ENCODE results near the gene CFL2. TPM values are rescaled to one million over a fixed set of nuclear protein-coding genes. Genes with fewer than 3 reads are reported as not detected.

The CFL2 gene
- polyA plus RNA-seq, 1 of the 3 experiments (the other 2 are of a cell fraction): 48.1 TPM

- TF ChIP-seq EP300 (IDR thresholded peaks at IDR 0.05; ENCODE audit: borderline replicate concordance in 1 of 2, low read depth in 1 of 2, low read length in 1 of 2): 0 out of 4 replicates have a peak, but pooled peaks of 1 of the 2 experiments have one; percentile 35
- no peak for TF ChIP-seq NRF1 (IDR thresholded peaks at IDR 0.05; ENCODE audit: low read depth, low read length)
- no peak for TF ChIP-seq FOXM1 (IDR thresholded peaks at IDR 0.05; ENCODE audit: low read depth)
- no peak for TF ChIP-seq GABPA (IDR thresholded peaks at IDR 0.05; ENCODE audit: low read depth)
- no peak for TF ChIP-seq JUND (IDR thresholded peaks at IDR 0.05)
- no peak; the same call in 1 of the 2 replicates for TF ChIP-seq MEF2A (IDR thresholded peaks at IDR 0.05; ENCODE audit: borderline replicate concordance, low read depth)
- TF ChIP-seq USF2 (IDR thresholded peaks at IDR 0.05; ENCODE audit: borderline replicate concordance, low read depth, low read length): peak; percentile 72
- no peak for TF ChIP-seq PBX3 (IDR thresholded peaks at IDR 0.05)
- TF ChIP-seq RAD21 (IDR thresholded peaks at IDR 0.05; ENCODE audit: low read length): no peak
- TF ChIP-seq EZH2phosphoT487 (IDR thresholded peaks at IDR 0.05; ENCODE audit: borderline replicate concordance, low read depth): no peak
- peak; percentile 69; the same call in 1 of the 2 replicates for TF ChIP-seq RXRA (IDR thresholded peaks at IDR 0.05; ENCODE audit: borderline replicate concordance, low read depth)
Observed at GRCh38 chr14:34714320-34715126, at the start of gene CFL2 (continued).

GRCh38 chr14:34755215-34755614, 40.8 kb upstream of the CFL2 start:
- Histone ChIP-seq H3K9ac (no peak overlapping the region), H3K9me2 (no peaks in the 10 kb centered on the region), H2AFZ (ENCODE audit: low read depth) (no peak overlapping the region), H4K20me1 (ENCODE audit: insufficient read depth) (no peaks in the 10 kb centered on the region), H3K27me3 (ENCODE audit: insufficient read depth) (no peaks in the 10 kb centered on the region), H3K27ac (ENCODE audit: low read depth in 2 of 2, low read length in 1 of 2) (no peak overlapping the region), H3K36me3 (replicated peaks in 1 of 2; ENCODE audit: control insufficient read depth in 1 of 2, insufficient read depth in 2 of 2, low read length in 1 of 2) (peaks cover 19 to 39% of the 10 kb centered on the region in 2 experiments), H3K4me1 (ENCODE audit: control insufficient read depth in 1 of 2, insufficient read depth in 2 of 2, low read depth in 1 of 2, low read length in 1 of 2) (no peaks in the 10 kb centered on the region), H3K9me3 (no peaks in the 10 kb centered on the region), H3K4me3 (ENCODE audit: low read depth in 2 of 2, low read length in 1 of 2) (no peak overlapping the region), H3K79me2 (ENCODE audit: insufficient read depth) (no peaks in the 10 kb centered on the region), H3K4me2 (no peak overlapping the region), H3F3A (replicated peaks; ENCODE audit: insufficient read depth) (peaks cover 15% of the 10 kb centered on the region)
- no peak for DNase-seq
- TF ChIP-seq USF1 (IDR thresholded peaks at IDR 0.05; ENCODE audit: borderline replicate concordance, low read depth) (no peak), GATA2 (CRISPR knock-in tag; IDR thresholded peaks at IDR 0.05) (no peak), PBX3 (IDR thresholded peaks at IDR 0.05) (no peak), ELF1 (IDR thresholded peaks at IDR 0.05) (no peak), YY1 (IDR thresholded peaks at IDR 0.05; ENCODE audit: low read depth) (no peak), RCOR1 (IDR thresholded peaks at IDR 0.05; ENCODE audit: low read length) (no peak), REST (IDR thresholded peaks at IDR 0.05; ENCODE audit: low read depth, low read length) (no peak), SIN3A (IDR thresholded peaks at IDR 0.05; ENCODE audit: borderline replicate concordance, low read depth, low read length) (no peak), RXRA (IDR thresholded peaks at IDR 0.05; ENCODE audit: borderline replicate concordance, low read depth) (no peak)
- WGBS (ENCODE audit: low lambda C conversion rate): 97% methylated on average over 2 of the region's 2 CpGs
- ChIA-PET CTCF (no interaction called here), POLR2A (no interaction called here)
